SK-N-SH (cell line): ENCODE measurements around the gene GDA. TPM values are rescaled to one million over a fixed set of nuclear protein-coding genes. Genes with fewer than 3 reads are reported as not detected.

ENCODE experiments used
- CTCF ChIA-PET: fragments of 300-600, 350-600 bp; formaldehyde crosslinking; extraction: SDS; loops from one replicate; lab custom pipeline; 2021; lab: Yijun Ruan, JAX
- POLR2A ChIA-PET: fragments of 350-600 bp; sonication (Branson Sonifier 250); formaldehyde crosslinking; extraction: SDS; loops from one replicate; lab custom pipeline; 2020; ENCODE audit warnings: antibody characterized with exemption, inconsistent platforms; lab: Yijun Ruan, JAX
- DNase-seq: peaks from one replicate; pipeline ENCODE4 v3.0.0; 2012
- H2AFZ ChIP-seq: fragments of 200-600 bp; sonication (generic); 2 replicates; pipeline ENCODE4 v1.8.1; 2016; ENCODE audit warnings: antibody characterized with exemption, mild to moderate bottlenecking, low read depth
- H3F3A ChIP-seq: fragments of 200-600 bp; sonication (generic); replicated peaks from 2 replicates; pipeline ENCODE3; 2016; ENCODE audit warnings: antibody characterized with exemption, mild to moderate bottlenecking; ENCODE audit not compliant: insufficient read depth
- H3K27ac ChIP-seq, 2 experiments: fragments of 200-500 bp in 1 of 2; fragments of 200-600 bp in 1 of 2; sonication (Bioruptor generic) in 1 of 2; sonication (generic), shearing (Covaris generic) in 1 of 2; 2 replicates each; pipeline versions ENCODE4 v1.5.1 to v1.6.1; 2014 to 2016; ENCODE audit warnings: low read depth in 2 of 2, inconsistent platforms in 1 of 2, low read length in 1 of 2, mild to moderate bottlenecking in 1 of 2, mixed read lengths in 1 of 2
- H3K27me3 ChIP-seq: fragments of 200-600 bp; sonication (generic), shearing (Covaris generic); 2 replicates; pipeline ENCODE4 v1.6.1; 2016; ENCODE audit warnings: mixed run types; ENCODE audit not compliant: insufficient read depth
- H3K36me3 ChIP-seq, 2 experiments: fragments of 200-500 bp in 1 of 2; fragments of 200-600 bp in 1 of 2; sonication (Bioruptor generic) in 1 of 2; sonication (generic) in 1 of 2; replicated peaks in 1 of 2; 2 replicates each; pipeline versions ENCODE3 to v1.5.1; 2014 to 2016; ENCODE audit warnings: low read length in 1 of 2, mild to moderate bottlenecking in 1 of 2; ENCODE audit not compliant: insufficient read depth in 2 of 2, control insufficient read depth in 1 of 2
- H3K4me1 ChIP-seq, 2 experiments: fragments of 200-500 bp in 1 of 2; fragments of 200-600 bp in 1 of 2; sonication (Bioruptor generic) in 1 of 2; sonication (generic), shearing (Covaris generic) in 1 of 2; 2 replicates each; pipeline versions ENCODE4 v1.5.1 to v1.6.1; 2014 to 2016; ENCODE audit warnings: low read depth in 1 of 2, low read length in 1 of 2, mixed run types in 1 of 2; ENCODE audit not compliant: insufficient read depth in 2 of 2, control insufficient read depth in 1 of 2
- H3K4me2 ChIP-seq: fragments of 200-600 bp; sonication (generic), shearing (Covaris generic); 2 replicates; pipeline ENCODE4 v1.6.1; 2017; ENCODE audit warnings: mixed run types
- H3K4me3 ChIP-seq, 2 experiments: fragments of 200-500 bp in 1 of 2; fragments of 200-600 bp in 1 of 2; sonication (Bioruptor generic) in 1 of 2; sonication (generic), shearing (Covaris generic) in 1 of 2; 2 replicates each; pipeline versions ENCODE4 v1.5.1 to v1.8.1; 2014 to 2016; ENCODE audit warnings: low read depth in 2 of 2, inconsistent platforms in 1 of 2, low read length in 1 of 2, mild to moderate bottlenecking in 1 of 2, mixed read lengths in 1 of 2, moderate library complexity in 1 of 2
- H3K79me2 ChIP-seq: fragments of 200-600 bp; sonication (generic); 2 replicates; pipeline ENCODE4 v1.8.1; 2017; ENCODE audit warnings: mild to moderate bottlenecking; ENCODE audit not compliant: insufficient read depth
- H3K9ac ChIP-seq: fragments of 200-600 bp; sonication (generic); 2 replicates; pipeline ENCODE4 v1.6.1; 2017; ENCODE audit warnings: mixed run types
- H3K9me2 ChIP-seq: fragments of 200-600 bp; sonication (generic); 2 replicates; pipeline ENCODE4 v1.6.1; 2017; ENCODE audit warnings: mixed run types
- H3K9me3 ChIP-seq: fragments of 200-600 bp; sonication (generic); 2 replicates; pipeline ENCODE4 v1.6.1; 2017; ENCODE audit warnings: mixed run types, mild to moderate bottlenecking, moderate library complexity
- H4K20me1 ChIP-seq: fragments of 200-600 bp; sonication (generic); 2 replicates; pipeline ENCODE4 v1.6.1; 2017; ENCODE audit warnings: mild to moderate bottlenecking, mixed run types; ENCODE audit not compliant: insufficient read depth
- CTCF ChIP-seq: fragments of 200-600 bp; sonication (generic); IDR thresholded peaks from 2 replicates; pipeline ENCODE4 v1.6.1; 2017; ENCODE audit warnings: antibody characterized with exemption, mild to moderate bottlenecking, moderate library complexity
- EP300 ChIP-seq, 2 experiments: IDR thresholded peaks; 2 replicates each; pipeline versions ENCODE4 v1.4.0 to v1.6.1; 2012; ENCODE audit warnings: borderline replicate concordance in 1 of 2, low read depth in 1 of 2, low read length in 1 of 2
- EZH2phosphoT487 ChIP-seq: fragments of 200-600 bp; sonication (generic); IDR thresholded peaks from 2 replicates; pipeline ENCODE4 v1.6.1; 2017; ENCODE audit warnings: low read depth, mixed run types, mild to moderate bottlenecking, antibody characterized with exemption, moderate library complexity, borderline replicate concordance
- FOSL2 ChIP-seq: IDR thresholded peaks from 2 replicates; pipeline ENCODE4 v1.4.0; 2012; ENCODE audit warnings: low read depth, mild to moderate bottlenecking, moderate library complexity, borderline replicate concordance
- FOXM1 ChIP-seq: IDR thresholded peaks from 2 replicates; pipeline ENCODE4 v1.4.0; 2012; ENCODE audit warnings: low read depth, mild to moderate bottlenecking
- GATA2 ChIP-seq: sonication (generic); formaldehyde crosslinking; IDR thresholded peaks from 2 replicates; pipeline ENCODE4 v1.5.0; 2020; ENCODE audit warnings: mild to moderate bottlenecking, missing genetic modification reagents
- IRF3 ChIP-seq: fragments of 150-350 bp; IDR thresholded peaks from 2 replicates; pipeline ENCODE4 v1.6.1; 2016; ENCODE audit warnings: mild to moderate bottlenecking, low read depth, low read length
- NFIC ChIP-seq: IDR thresholded peaks from 2 replicates; pipeline ENCODE4 v1.4.0; 2012; ENCODE audit warnings: borderline replicate concordance
- PBX3 ChIP-seq: IDR thresholded peaks from 2 replicates; pipeline ENCODE4; 2012
- REST ChIP-seq: IDR thresholded peaks from 2 replicates; pipeline ENCODE4 v1.6.1; 2012; ENCODE audit warnings: mild to moderate bottlenecking, low read depth, low read length, moderate library complexity
- RXRA ChIP-seq: IDR thresholded peaks from 2 replicates; pipeline ENCODE4 v1.4.0; 2012; ENCODE audit warnings: low read depth, mild to moderate bottlenecking, borderline replicate concordance
- USF2 ChIP-seq: fragments of 150-350 bp; IDR thresholded peaks from 2 replicates; pipeline ENCODE4 v1.6.1; 2017; ENCODE audit warnings: antibody characterized with exemption, low read length, low read depth, borderline replicate concordance
- YY1 ChIP-seq: IDR thresholded peaks from 2 replicates; pipeline ENCODE4 v1.4.0; 2012; ENCODE audit warnings: low read depth, mild to moderate bottlenecking
- WGBS: methylation state at CpG from one replicate; pipeline ENCODE4 v1.1.6; 2017; ENCODE audit warnings: low lambda C conversion rate; 5-methylcytosine and 5-hydroxymethylcytosine counted together
- polyA plus RNA-seq, 3 experiments: library from polyadenylated mRNA; depleted of rRNA; stranded (reverse); fragments of >200 nt; gene quantifications; 2 replicates each; pipeline ENCODE4 v1.2.3, GENCODE V29; 2012

Gene GDA
- polyA plus RNA-seq, 1 of the 3 experiments (the other 2 are of a cell fraction) = not detected

- Histone ChIP-seq H3K36me3 (no peaks in the 10 kb centered on the region), H4K20me1 (no peaks in the 10 kb centered on the region), H2AFZ (no peak overlapping the region), H3K9ac (no peak overlapping the region), H3K79me2 (no peaks in the 10 kb centered on the region), H3K4me3 (no peak overlapping the region), H3F3A (no peaks in the 10 kb centered on the region), H3K27ac (no peak overlapping the region), H3K27me3 (peaks cover 7% of the 10 kb centered on the region), H3K9me2 (no peaks in the 10 kb centered on the region), H3K4me1 (no peaks in the 10 kb centered on the region), H3K4me2 (no peak overlapping the region), H3K9me3 (no peaks in the 10 kb centered on the region)
- no peak for DNase-seq
- ChIA-PET POLR2A (no interaction called here), CTCF (no interaction called here)
- TF ChIP-seq IRF3 (no peak), FOXM1 (no peak), USF2 (no peak), RXRA (no peak), NFIC (no peak), REST (no peak), EP300 (IDR thresholded peaks at IDR 0.05; ENCODE audit: borderline replicate concordance in 1 of 2, low read depth in 1 of 2, low read length in 1 of 2) (no peak), FOSL2 (no peak), GATA2 (CRISPR knock-in tag) (no peak), YY1 (no peak), PBX3 (no peak), CTCF (no peak), EZH2phosphoT487 (no peak)
- whole genome bisulfite sequencing = 23% methylated on average over 6 of the region's 6 CpGs
Measured at GRCh38 chr9:72137697-72138365, 11.4 kb upstream of the GDA start.
